Chondrocyte (in vitro differentiated cells): ENCODE measurements around the gene LIMK1. TPM values are rescaled to one million over a fixed set of nuclear protein-coding genes. Genes with fewer than 3 reads are reported as not detected.

Source experiments
- DNase-seq: peaks from one replicate; pipeline ENCODE4 v3.0.0; 2021; ENCODE audit warnings: mixed read lengths, low spot score
- H3K27ac Mint-ChIP-seq: one replicate; pipeline ENCODE4 v1.8.0; 2021; ENCODE audit warnings: mild to moderate bottlenecking, moderate library complexity, mixed read lengths; ENCODE audit not compliant: unreplicated experiment
- H3K27me3 Mint-ChIP-seq: 2 replicates; pipeline ENCODE4 v1.8.0; 2021; ENCODE audit warnings: low read depth, mixed read lengths
- H3K36me3 Mint-ChIP-seq: 2 replicates; pipeline ENCODE4 v1.8.0; 2021; ENCODE audit warnings: low read depth, mixed read lengths
- H3K4me1 Mint-ChIP-seq: 2 replicates; pipeline ENCODE4 v1.8.0; 2021; ENCODE audit warnings: low read depth, mild to moderate bottlenecking, mixed read lengths
- H3K4me3 Mint-ChIP-seq: one replicate; pipeline ENCODE4 v1.8.0; 2021; ENCODE audit warnings: mild to moderate bottlenecking, moderate library complexity, mixed read lengths; ENCODE audit not compliant: unreplicated experiment
- H3K9me3 Mint-ChIP-seq: 2 replicates; pipeline ENCODE4 v1.8.0; 2021; ENCODE audit warnings: low read depth, mixed read lengths
- CTCF ChIP-seq: fragments of 200-600 bp; sonication (generic); IDR thresholded peaks from 2 replicates; pipeline ENCODE4 v1.5.0; 2021; ENCODE audit warnings: antibody characterized with exemption, mild to moderate bottlenecking, moderate library complexity
- total RNA-seq: library from RNA; stranded (reverse); gene quantifications from 3 replicates; pipeline ENCODE4 v1.2.1, GENCODE V29; 2021

LIMK1 gene
- total RNA-seq, 1 donor from 2014 or later, result 41.5 TPM

GRCh38 chr7:74047804-74048380 lies 35.7 kb upstream of the LIMK1 start:
- Mint-ChIP-seq H3K27ac (peak overlapping the region; percentile 74), H3K9me3 (no peaks in the 10 kb centered on the region), H3K36me3 (peaks cover 40% of the 10 kb centered on the region), H3K4me1 (peaks cover 29% of the 10 kb centered on the region), H3K27me3 (no peaks in the 10 kb centered on the region), H3K4me3 (no peak overlapping the region)
- TF ChIP-seq CTCF, result no peak
- DNase-seq, result no peak

- Mint-ChIP-seq H3K4me1 (peaks cover 26% of the 10 kb centered on the region), H3K9me3 (no peaks in the 10 kb centered on the region), H3K27me3 (no peaks in the 10 kb centered on the region)
These were observed 34.5 kb upstream of the LIMK1 start for GRCh38 chr7:74048999-74049599.

GRCh38 chr7:74049997-74050798 lies 33.4 kb upstream of the LIMK1 start:
- no peak for TF ChIP-seq CTCF
- no peak overlapping the region for H3K4me3 Mint-ChIP-seq
- no peaks in the 10 kb centered on the region for H3K9me3 Mint-ChIP-seq
- H3K27me3 Mint-ChIP-seq, result no peaks in the 10 kb centered on the region
- no peak for DNase-seq
- peaks cover 22% of the 10 kb centered on the region for H3K4me1 Mint-ChIP-seq
- peaks cover 52% of the 10 kb centered on the region for H3K36me3 Mint-ChIP-seq
- no peak overlapping the region for H3K27ac Mint-ChIP-seq

More at GRCh38 chr7:74048999-74049599, 34.5 kb upstream of the LIMK1 start:
- DNase-seq, result no peak
- no peak overlapping the region for H3K4me3 Mint-ChIP-seq
- TF ChIP-seq CTCF, result no peak
- H3K27ac Mint-ChIP-seq, result no peak overlapping the region
- H3K36me3 Mint-ChIP-seq, result peaks cover 44% of the 10 kb centered on the region

GRCh38 chr7:74051193-74051592 lies 32.4 kb upstream of the LIMK1 start:
- TF ChIP-seq CTCF, result no peak
- H3K9me3 Mint-ChIP-seq, result no peaks in the 10 kb centered on the region
- peak overlapping the region; percentile 77 for H3K27ac Mint-ChIP-seq
- no peak overlapping the region for H3K4me3 Mint-ChIP-seq
- no peaks in the 10 kb centered on the region for H3K27me3 Mint-ChIP-seq
- peaks cover 18% of the 10 kb centered on the region for H3K4me1 Mint-ChIP-seq
- peaks cover 47% of the 10 kb centered on the region for H3K36me3 Mint-ChIP-seq
- DNase-seq, result peak; percentile 60

GRCh38 chr7:74051629-74052410 lies 31.8 kb upstream of the LIMK1 start:
- Mint-ChIP-seq H3K9me3 (no peaks in the 10 kb centered on the region), H3K27me3 (no peaks in the 10 kb centered on the region), H3K4me1 (peaks cover 20% of the 10 kb centered on the region), H3K4me3 (no peak overlapping the region), H3K27ac (peak overlapping the region; percentile 88), H3K36me3 (peaks cover 50% of the 10 kb centered on the region)
- peak; percentile 66 for DNase-seq
- peak; percentile 56 for TF ChIP-seq CTCF
